Transverse colon (tissue), 3 donors: Measurements from ENCODE around the gene DGKE.

Experiments
- EP300 ChIP-seq: sonication (generic); formaldehyde crosslinking; IDR thresholded peaks from one replicate; pipeline ENCODE4 v1.6.1; 2017; ENCODE audit warnings: antibody characterized with exemption, low read depth
- TF ChIP-seq, protein P1 (sequence below), 5 experiments: fragments of 200-600 bp in 3 of 5; fragments of 450-650 bp in 2 of 5; sonication (generic) in 3 of 5; IDR thresholded peaks; 1 replicate in 2 of 5; 2 replicates in 3 of 5; pipeline ENCODE4 v1.5.1; 2016 to 2017; ENCODE audit warnings: antibody characterized with exemption in 5 of 5, inconsistent platforms in 3 of 5, mild to moderate bottlenecking in 2 of 5, moderate library complexity in 1 of 5

DNA sequence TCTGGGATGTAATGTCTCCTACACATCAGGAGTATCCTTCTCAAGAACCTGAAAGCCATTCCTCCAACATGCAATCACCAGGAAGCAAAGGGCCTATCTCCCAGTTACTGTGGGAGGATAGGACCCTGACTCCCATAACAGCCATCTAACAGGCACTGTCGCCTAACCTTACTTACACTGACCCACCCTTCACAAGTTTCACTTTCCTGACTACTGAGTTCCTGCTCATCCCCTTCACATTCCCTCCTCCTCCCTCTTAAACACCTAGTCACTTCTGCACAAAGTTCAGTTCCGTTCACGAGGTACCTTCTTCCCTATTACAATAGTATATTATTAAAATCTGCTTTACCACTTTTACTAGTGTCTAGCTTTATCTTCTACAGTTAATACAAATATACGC lies 1.5 kb upstream of the DGKE start:
- TF ChIP-seq, protein P1, sequence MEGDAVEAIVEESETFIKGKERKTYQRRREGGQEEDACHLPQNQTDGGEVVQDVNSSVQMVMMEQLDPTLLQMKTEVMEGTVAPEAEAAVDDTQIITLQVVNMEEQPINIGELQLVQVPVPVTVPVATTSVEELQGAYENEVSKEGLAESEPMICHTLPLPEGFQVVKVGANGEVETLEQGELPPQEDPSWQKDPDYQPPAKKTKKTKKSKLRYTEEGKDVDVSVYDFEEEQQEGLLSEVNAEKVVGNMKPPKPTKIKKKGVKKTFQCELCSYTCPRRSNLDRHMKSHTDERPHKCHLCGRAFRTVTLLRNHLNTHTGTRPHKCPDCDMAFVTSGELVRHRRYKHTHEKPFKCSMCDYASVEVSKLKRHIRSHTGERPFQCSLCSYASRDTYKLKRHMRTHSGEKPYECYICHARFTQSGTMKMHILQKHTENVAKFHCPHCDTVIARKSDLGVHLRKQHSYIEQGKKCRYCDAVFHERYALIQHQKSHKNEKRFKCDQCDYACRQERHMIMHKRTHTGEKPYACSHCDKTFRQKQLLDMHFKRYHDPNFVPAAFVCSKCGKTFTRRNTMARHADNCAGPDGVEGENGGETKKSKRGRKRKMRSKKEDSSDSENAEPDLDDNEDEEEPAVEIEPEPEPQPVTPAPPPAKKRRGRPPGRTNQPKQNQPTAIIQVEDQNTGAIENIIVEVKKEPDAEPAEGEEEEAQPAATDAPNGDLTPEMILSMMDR (IDR thresholded peaks at IDR 0.05), result no peak
- no peak for TF ChIP-seq EP300
